Measurements from ENCODE around the gene LTBR. TPM values are rescaled to one million over a fixed set of nuclear protein-coding genes. Genes with fewer than 3 reads are reported as not detected.

LTBR gene
- total RNA-seq, 2 donors from 2014 or later, result 186 to 264 TPM

GRCh38 chr12:6437586-6437985 lies 53.6 kb downstream of the LTBR start:
- WGBS, result 82% methylated on average over 3 of the region's 3 CpGs
- intact Hi-C loops (cut with DNase I), result no loop called here
- no peak overlapping the region for H3K4me3 ChIP-seq

GRCh38 chr12:6438345-6438744 lies 54.4 kb downstream of the LTBR start:
- intact Hi-C loops (cut with DNase I), result no loop called here
- H3K27me3 ChIP-seq (replicated peaks; ENCODE audit: insufficient read depth), result no peaks in the 10 kb centered on the region
- H3K9me3 ChIP-seq, result no peaks in the 10 kb centered on the region
- no peaks in the 10 kb centered on the region for H3K4me1 ChIP-seq (replicated peaks)
- 90% methylated on average over 12 of the region's 12 CpGs for WGBS
- no peak for DNase-seq (ENCODE audit: low spot score)
- no peak overlapping the region for H3K27ac ChIP-seq
- no peak overlapping the region for H3K4me3 ChIP-seq
- no peaks in the 10 kb centered on the region for H3K36me3 ChIP-seq
- TF ChIP-seq POLR2AphosphoS5 (IDR thresholded peaks at IDR 0.05), result no peak

More at GRCh38 chr12:6437586-6437985, 53.6 kb downstream of the LTBR start:
- Histone ChIP-seq H3K27ac (no peak overlapping the region), H3K27me3 (replicated peaks; ENCODE audit: insufficient read depth) (no peaks in the 10 kb centered on the region), H3K36me3 (no peaks in the 10 kb centered on the region), H3K9me3 (no peaks in the 10 kb centered on the region), H3K4me1 (replicated peaks) (no peaks in the 10 kb centered on the region)
- TF ChIP-seq POLR2AphosphoS5 (IDR thresholded peaks at IDR 0.05), result no peak
- no peak for TF ChIP-seq POLR2A (IDR thresholded peaks at IDR 0.05)
- no peak for TF ChIP-seq CTCF (IDR thresholded peaks at IDR 0.05)
- no peak for DNase-seq (ENCODE audit: low spot score)

DNA sequence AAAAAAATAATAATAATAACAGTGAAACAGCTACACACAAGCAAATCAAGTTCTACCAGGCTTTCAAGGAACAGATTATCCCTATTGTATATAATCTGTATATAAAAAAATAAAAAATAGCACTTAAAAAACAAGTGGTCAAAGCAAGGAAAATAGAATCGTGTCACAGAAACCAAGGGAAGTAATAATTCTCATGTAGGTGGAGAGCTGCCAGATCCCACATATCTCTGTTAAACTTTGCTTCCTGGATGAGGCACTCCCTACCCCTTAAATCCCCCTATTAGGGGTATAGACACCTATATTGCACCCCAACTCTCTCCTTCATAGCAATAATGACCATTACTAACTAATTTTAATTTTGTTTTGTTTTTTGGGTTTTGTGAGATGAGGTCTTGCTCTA lies 56.4 kb downstream of the LTBR start:
- no peaks in the 10 kb centered on the region for H3K36me3 ChIP-seq
- no peaks in the 10 kb centered on the region for H3K4me1 ChIP-seq (replicated peaks)
- WGBS, result 39% methylated on average over 1 of the region's 1 CpG
- no peak overlapping the region for H3K27ac ChIP-seq
- no peak for DNase-seq (ENCODE audit: low spot score)
- intact Hi-C loops (cut with DNase I), result no loop called here
- no peaks in the 10 kb centered on the region for H3K9me3 ChIP-seq
- TF ChIP-seq CTCF (IDR thresholded peaks at IDR 0.05), result no peak
- TF ChIP-seq POLR2AphosphoS5 (IDR thresholded peaks at IDR 0.05), result no peak
- no peak for TF ChIP-seq POLR2A (IDR thresholded peaks at IDR 0.05)
- no peak overlapping the region for H3K4me3 ChIP-seq
- no peaks in the 10 kb centered on the region for H3K27me3 ChIP-seq (replicated peaks; ENCODE audit: insufficient read depth)

Small RNAs within 50 kb of the gene (small RNA-seq; reads per million reads assigned to genes)
- 0 reads per million in 2 donors for gene RN7SL391P

Other genes with a start within 250 kb of the LTBR start
- 100 to 1,000 TPM; 198 to 845 TPM for gene CD9, start 183.8 kb upstream of the LTBR start, total RNA-seq
- gene PLEKHG6, start 73.5 kb upstream of the LTBR start, total RNA-seq, result 1 to 10 TPM; 4.6 to 6.2 TPM
- 100 to 1,000 TPM in 1 of 2 donors, 10 to 100 TPM in 1; 91.1 to 168 TPM for gene TNFRSF1A, start 42.1 kb upstream of the LTBR start, total RNA-seq
- gene SCNN1A, start 8.6 kb upstream of the LTBR start, total RNA-seq, result 100 to 1,000 TPM; 128 to 211 TPM
- 1 to 10 TPM; 1.5 to 2.5 TPM for gene CD27, start 60.8 kb downstream of the LTBR start, total RNA-seq
- gene TAPBPL, start 67.9 kb downstream of the LTBR start, total RNA-seq, result 10 to 100 TPM; 31.6 to 39.9 TPM
- 1 to 10 TPM; 6.3 to 8.5 TPM for gene VAMP1, start 86.5 kb downstream of the LTBR start, total RNA-seq
- 10 to 100 TPM; 70.3 to 80.2 TPM for gene MRPL51, start 109.1 kb downstream of the LTBR start, total RNA-seq
- 10 to 100 TPM; 86.7 to 99.0 TPM for gene NCAPD2, start 109.9 kb downstream of the LTBR start, total RNA-seq
- gene GAPDH, start 150.4 kb downstream of the LTBR start, total RNA-seq, result 1,000 to 10,000 TPM; 1,469 to 2,105 TPM
- 10 to 100 TPM in 1 of 2 donors, 1 to 10 TPM in 1; 4.8 to 22.9 TPM for gene IFFO1, start 171.9 kb downstream of the LTBR start, total RNA-seq
- 10 to 100 TPM; 14.5 to 42.9 TPM for gene NOP2, start 184.1 kb downstream of the LTBR start, total RNA-seq
- 100 to 1,000 TPM; 124 to 240 TPM for gene CHD4, start 223.2 kb downstream of the LTBR start, total RNA-seq

Data from prostate gland (tissue), 2 donors.